GM12878 (cell line): ENCODE results near the gene PTPRD. TPM values are rescaled to one million over a fixed set of nuclear protein-coding genes. Genes with fewer than 3 reads are reported as not detected.

Source experiments
- ATAC-seq: fragments of 200-7000 bp; cut with Tn5 transposase; 3 replicates; pipeline ENCODE4 v1.9.1; 2020; ENCODE audit warnings: mild to moderate bottlenecking, moderate library complexity
- BruUV-seq: library from RNA; stranded (reverse); fragments of 400-500 nt; replicated peaks from 2 replicates; lab custom pipeline; 2021; lab: Mats Ljungman, UMichigan
- CTCF ChIA-PET: fragments of 300-600 bp; sonication (Branson Sonifier 250); formaldehyde crosslinking; extraction: SDS; loops from one replicate; lab custom pipeline; 2021; ENCODE audit warnings: inconsistent platforms; lab: Yijun Ruan, JAX
- POLR2A ChIA-PET: fragments of 350-600 bp; formaldehyde crosslinking; extraction: SDS; loops from one replicate; lab custom pipeline; 2021; ENCODE audit warnings: inconsistent platforms; lab: Charles Lee
- RAD21 ChIA-PET: fragments of 300-600 bp; sonication (Branson Sonifier 250); formaldehyde crosslinking; loops from one replicate; lab custom pipeline; 2023; ENCODE audit warnings: antibody characterized with exemption; ENCODE audit not compliant: unreplicated experiment; lab: Charles Lee
- SMC1A ChIA-PET: fragments of 300-600 bp; sonication (Branson Sonifier 250); formaldehyde crosslinking; loops from one replicate; lab custom pipeline; 2023; ENCODE audit not compliant: unreplicated experiment, uncharacterized antibody; lab: Charles Lee
- DNase-seq: peaks from one replicate; pipeline ENCODE4 v3.0.0-alpha.2; 2011; ENCODE audit warnings: low read depth, low spot score
- FAIRE-seq: peaks from 3 replicates; lab custom pipeline; 2011; peaks lifted over from hg19 to GRCh38; lab: Jason Lieb, UNC
- H2AFZ ChIP-seq: 2 replicates; pipeline ENCODE4 v1.6.0; 2011; ENCODE audit warnings: low read depth, low read length, control low read depth; ENCODE audit not compliant: control insufficient read depth
- H3K27ac ChIP-seq: 2 replicates; pipeline ENCODE4 v1.5.1; 2011; ENCODE audit warnings: control low read depth; ENCODE audit not compliant: control insufficient read depth, insufficient read depth
- H3K27me3 ChIP-seq, 2 experiments: replicated peaks in 1 of 2; 2 replicates each; pipeline versions ENCODE4 v1.6.0 to v1.6.1; 2011; ENCODE audit warnings: low read length in 1 of 2; ENCODE audit not compliant: control insufficient read depth in 2 of 2, insufficient read depth in 2 of 2
- H3K36me3 ChIP-seq, 2 experiments: 2 replicates each; pipeline ENCODE4 v1.5.1; 2011; ENCODE audit warnings: low read length in 1 of 2; ENCODE audit not compliant: control insufficient read depth in 2 of 2, insufficient read depth in 2 of 2
- H3K4me1 ChIP-seq: 2 replicates; pipeline ENCODE4 v1.6.1; 2011; ENCODE audit warnings: mild to moderate bottlenecking, low read length, moderate library complexity, mixed read lengths; ENCODE audit not compliant: control insufficient read depth, insufficient read depth
- H3K4me2 ChIP-seq: 2 replicates; pipeline ENCODE4 v1.6.0; 2011; ENCODE audit warnings: control low read depth; ENCODE audit not compliant: control insufficient read depth, insufficient read depth
- H3K4me3 ChIP-seq: fragments of 200-600 bp; sonication (generic); 2 replicates; pipeline ENCODE4 v1.5.1; 2016
- H3K79me2 ChIP-seq: 2 replicates; pipeline ENCODE4 v1.6.0; 2011; ENCODE audit warnings: low read length; ENCODE audit not compliant: control insufficient read depth, insufficient read depth
- H3K9ac ChIP-seq: 2 replicates; pipeline ENCODE4 v1.8.0; 2011; ENCODE audit warnings: low read length, control low read depth, mixed read lengths; ENCODE audit not compliant: control insufficient read depth, insufficient read depth
- H3K9me3 ChIP-seq: replicated peaks from 3 replicates; pipeline ENCODE4 v1.5.1; 2011; ENCODE audit warnings: mild to moderate bottlenecking, low read length; ENCODE audit not compliant: control insufficient read depth, insufficient read depth
- H4K20me1 ChIP-seq: 2 replicates; pipeline ENCODE4 v1.6.0; 2011; ENCODE audit not compliant: control insufficient read depth, insufficient read depth
- CBX3 ChIP-seq: fragments of 200-600 bp; sonication (generic); IDR thresholded peaks from 2 replicates; pipeline ENCODE4 v1.6.1; 2016; ENCODE audit warnings: low read depth, borderline replicate concordance
- FOXK2 ChIP-seq: fragments of 450-650 bp; IDR thresholded peaks from 2 replicates; pipeline ENCODE4 v1.6.1; 2017; ENCODE audit warnings: mild to moderate bottlenecking, moderate library complexity
- IRF3 ChIP-seq: fragments of 450-650 bp; IDR thresholded peaks from 2 replicates; pipeline ENCODE4 v1.6.1; 2014; ENCODE audit warnings: mild to moderate bottlenecking
- MEF2B ChIP-seq: fragments of 450-650 bp; IDR thresholded peaks from 2 replicates; pipeline ENCODE4 v1.6.1; 2018; ENCODE audit warnings: mild to moderate bottlenecking, moderate library complexity; ENCODE audit not compliant: partially characterized antibody, poor library complexity, severe bottlenecking
- RAD21 ChIP-seq: IDR thresholded peaks from 2 replicates; pipeline ENCODE4 v1.6.1; 2011; ENCODE audit warnings: mild to moderate bottlenecking, low read depth, low read length, moderate library complexity; ENCODE audit not compliant: insufficient read depth
- SMAD1 ChIP-seq: fragments of 450-650 bp; IDR thresholded peaks from 2 replicates; pipeline ENCODE4 v1.6.1; 2018; ENCODE audit warnings: mild to moderate bottlenecking, low read depth; ENCODE audit not compliant: partially characterized antibody
- YBX1 ChIP-seq: fragments of 450-650 bp; IDR thresholded peaks from 2 replicates; pipeline ENCODE4 v1.6.1; 2016; ENCODE audit warnings: antibody characterized with exemption
- ZNF384 ChIP-seq: IDR thresholded peaks from 2 replicates; pipeline ENCODE4 v1.6.1; 2012; ENCODE audit warnings: low read depth, mild to moderate bottlenecking, low read length, improper control_type of control experiment, borderline replicate concordance
- ZNF592 ChIP-seq: fragments of 450-650 bp; IDR thresholded peaks from 2 replicates; pipeline ENCODE4 v1.6.1; 2017; ENCODE audit warnings: mild to moderate bottlenecking, moderate library complexity
- in situ Hi-C: fragments of 300-500 bp; cut with MboI; formaldehyde crosslinking; loops from 9 replicates; pipeline ENCODE4 v1.14.3; 2018; ENCODE audit warnings: mixed read lengths
- intact Hi-C: fragments of 100-400 bp; cut with micrococcal nuclease; formaldehyde crosslinking; loops from one replicate; pipeline ENCODE4 v1.14.2; 2022; ENCODE audit not compliant: unreplicated experiment
- polyA plus RNA-seq, 11 experiments: library from polyadenylated mRNA; depleted of rRNA in 4 of 11; unstranded in 6 of 11; stranded (reverse) in 5 of 11; fragments of >200 nt; fragmentation: Nextera tagmentation in 4 of 11; fragmentation: Illumina TruSeq in 1 of 11; extraction: Ambion mirVana in 4 of 11; extraction: Trizol in 1 of 11; gene quantifications; 1 replicate in 1 of 11; 2 replicates in 10 of 11; pipeline versions ENCODE4 v1.2.1 to v1.2.3, GENCODE V29; 2011 to 2016; ENCODE audit warnings: inconsistent platforms in 2 of 11, missing spikeins in 2 of 11, low read depth in 1 of 11
- total RNA-seq, 4 experiments: library from RNA; depleted of rRNA in 3 of 4; stranded (reverse); fragments of >200 nt in 3 of 4; fragmentation: Illumina TruSeq in 1 of 4; extraction: Trizol in 1 of 4; gene quantifications; 2 replicates each; pipeline versions ENCODE4 v1.2.1 to v1.2.3, GENCODE V29; 2013 to 2021
- TF ChIP-seq, protein P1 (sequence below): IDR thresholded peaks from 2 replicates; pipeline ENCODE4 v1.6.1; 2011; ENCODE audit warnings: mild to moderate bottlenecking, low read depth, low read length, moderate library complexity; ENCODE audit not compliant: insufficient replicate concordance

Gene PTPRD
- total and polyA plus RNA-seq, 10 of the 15 experiments (the other 5 are each of a cell fraction or from before 2014, with no cell fraction given) = under 0.01 to 0.05 (median 0.01) TPM; not detected in 7

DNA sequence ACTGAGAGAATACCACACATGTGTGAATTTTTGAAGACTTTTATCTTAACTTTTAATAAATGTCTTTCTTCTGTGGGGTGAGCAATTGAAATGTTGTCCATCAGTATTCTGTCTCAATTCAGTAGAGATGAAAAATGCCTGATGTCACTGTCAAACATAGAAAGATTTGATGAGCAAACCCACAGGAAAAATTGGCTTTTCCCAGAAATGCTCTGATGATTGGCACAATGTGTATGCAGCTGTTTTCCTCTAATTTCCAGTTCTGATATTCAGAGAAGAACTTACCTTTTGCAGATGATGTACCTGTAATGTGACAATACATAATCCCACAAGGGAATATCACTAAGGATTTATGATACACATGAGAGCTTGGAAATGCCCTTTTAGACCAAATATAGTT, 340.0 kb downstream of the PTPRD start:
- Histone ChIP-seq H3K4me2 (no peak overlapping the region), H3K79me2 (no peaks in the 10 kb centered on the region), H3K4me1 (no peaks in the 10 kb centered on the region), H3K9ac (no peak overlapping the region), H2AFZ (no peak overlapping the region), H4K20me1 (no peaks in the 10 kb centered on the region), H3K4me3 (no peak overlapping the region), H3K27me3 (no peaks in the 10 kb centered on the region), H3K27ac (no peak overlapping the region), H3K36me3 (no peaks in the 10 kb centered on the region), H3K9me3 (no peaks in the 10 kb centered on the region)
- FAIRE-seq (no peak), DNase-seq (no peak), ATAC-seq (no peak)
- no peak for TF ChIP-seq CBX3
- TF ChIP-seq IRF3 = no peak
- TF ChIP-seq SMAD1 = no peak
- no peak for TF ChIP-seq ZNF592
- TF ChIP-seq RAD21 = no peak
- no peak for TF ChIP-seq FOXK2
- TF ChIP-seq YBX1 = no peak
- TF ChIP-seq ZNF384 = no peak
- TF ChIP-seq MEF2B = no peak
- TF ChIP-seq, protein P1, sequence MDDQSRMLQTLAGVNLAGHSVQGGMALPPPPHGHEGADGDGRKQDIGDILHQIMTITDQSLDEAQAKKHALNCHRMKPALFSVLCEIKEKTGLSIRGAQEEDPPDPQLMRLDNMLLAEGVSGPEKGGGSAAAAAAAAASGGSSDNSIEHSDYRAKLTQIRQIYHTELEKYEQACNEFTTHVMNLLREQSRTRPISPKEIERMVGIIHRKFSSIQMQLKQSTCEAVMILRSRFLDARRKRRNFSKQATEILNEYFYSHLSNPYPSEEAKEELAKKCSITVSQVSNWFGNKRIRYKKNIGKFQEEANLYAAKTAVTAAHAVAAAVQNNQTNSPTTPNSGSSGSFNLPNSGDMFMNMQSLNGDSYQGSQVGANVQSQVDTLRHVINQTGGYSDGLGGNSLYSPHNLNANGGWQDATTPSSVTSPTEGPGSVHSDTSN = no peak
- no TSS peak for BruUV-seq
- intact Hi-C loops = no loop called here
- SMC1A ChIA-PET = no interaction called here
- POLR2A ChIA-PET = no interaction called here
- in situ Hi-C loops = no loop called here
- RAD21 ChIA-PET = no interaction called here
- CTCF ChIA-PET = no interaction called here
